Karpas-422 (cell line): ENCODE measurements around the gene SMIM27. TPM values are rescaled to one million over a fixed set of nuclear protein-coding genes. Genes with fewer than 3 reads are reported as not detected.
"Not testable (repeated sequence)": the region's sequence is repeated elsewhere in the genome, so short reads cannot be mapped to it uniquely, and the experiment has no call there.

Source experiments
- DNase-seq: peaks from one replicate; pipeline ENCODE4 v3.0.0-alpha.2; 2015
- H2AFZ ChIP-seq: fragments of 200-600 bp; sonication (generic); 2 replicates; pipeline ENCODE4 v1.6.1; 2014; ENCODE audit warnings: antibody characterized with exemption, low read length, mixed read lengths
- H3K27ac ChIP-seq: fragments of 200-600 bp; sonication (generic); 2 replicates; pipeline ENCODE4 v1.5.1; 2014; ENCODE audit warnings: mild to moderate bottlenecking, low read length, moderate library complexity
- H3K27me3 ChIP-seq: fragments of 200-600 bp; sonication (generic); 2 replicates; pipeline ENCODE4 v1.6.1; 2014; ENCODE audit warnings: low read length, mixed read lengths
- H3K36me3 ChIP-seq: fragments of 200-600 bp; sonication (generic); 2 replicates; pipeline ENCODE4 v1.6.1; 2014; ENCODE audit warnings: low read length, mixed read lengths; ENCODE audit not compliant: insufficient read depth
- H3K4me1 ChIP-seq: fragments of 200-600 bp; sonication (generic); 2 replicates; pipeline ENCODE4 v1.6.1; 2014; ENCODE audit warnings: mild to moderate bottlenecking, low read length, mixed read lengths
- H3K4me2 ChIP-seq: fragments of 200-600 bp; sonication (generic); 2 replicates; pipeline ENCODE4 v1.6.1; 2014; ENCODE audit warnings: low read length, low read depth, mild to moderate bottlenecking; ENCODE audit not compliant: poor library complexity, severe bottlenecking
- H3K4me3 ChIP-seq: fragments of 200-600 bp; sonication (generic); 2 replicates; pipeline ENCODE4 v1.5.1; 2014; ENCODE audit warnings: mild to moderate bottlenecking, antibody characterized with exemption, low read length, mixed read lengths
- H3K79me2 ChIP-seq: fragments of 200-600 bp; sonication (generic); 2 replicates; pipeline ENCODE4 v1.6.1; 2014; ENCODE audit warnings: mild to moderate bottlenecking, low read length, mixed read lengths
- H3K9ac ChIP-seq: fragments of 200-600 bp; sonication (generic); 2 replicates; pipeline ENCODE4 v1.6.0; 2014; ENCODE audit warnings: low read length
- H3K9me2 ChIP-seq: fragments of 200-600 bp; sonication (generic), shearing (Covaris generic); replicated peaks from 2 replicates; pipeline ENCODE4 v1.6.0; 2014; ENCODE audit warnings: mild to moderate bottlenecking, low read length, moderate library complexity; ENCODE audit not compliant: insufficient read depth
- H3K9me3 ChIP-seq: fragments of 300-700, 200-600 bp; sonication (generic); 2 replicates; pipeline ENCODE4 v1.6.1; 2014; ENCODE audit warnings: low read length, mixed read lengths
- H4K20me1 ChIP-seq: fragments of 200-600 bp; sonication (generic); 2 replicates; pipeline ENCODE4 v1.6.1; 2014; ENCODE audit warnings: mild to moderate bottlenecking, antibody characterized with exemption, low read length, low read depth; ENCODE audit not compliant: insufficient read depth
- total RNA-seq: library from RNA; depleted of rRNA; stranded (reverse); fragments of >200 nt; shearing (Covaris generic); gene quantifications from 2 replicates; pipeline ENCODE4 v1.2.3, GENCODE V29; 2014; ENCODE audit warnings: low replicate concordance; rRNA removed

The SMIM27 gene
- 3.5 and 12.6 TPM in 2 replicates for total RNA-seq

- H3K79me2 ChIP-seq: peaks cover 77% of the 10 kb centered on the region
Measured at GRCh38 chr9:32552172-32552872, at the start of gene SMIM27, which contains the start of gene TOPORS. SMIM27 (plus strand) TSS chr9:32552327; CDS start chr9:32552435, 108 bp downstream. TOPORS (minus strand) TSS chr9:32552586; CDS start chr9:32552436, 150 bp downstream.

GRCh38 chr9:32502464-32502863, 49.7 kb upstream of the SMIM27 start:
- Histone ChIP-seq H3K9me2 (no peaks in the 10 kb centered on the region), H3K4me3 (no peak overlapping the region), H3K4me2 (no peak overlapping the region), H3K9me3 (no peaks in the 10 kb centered on the region), H3K9ac (no peak overlapping the region), H3K27ac (no peak overlapping the region), H3K36me3 (peaks cover 4% of the 10 kb centered on the region; the same call in 1 of the 2 replicates), H3K27me3 (no peaks in the 10 kb centered on the region), H3K79me2 (peaks cover 15% of the 10 kb centered on the region), H4K20me1 (no peaks in the 10 kb centered on the region), H3K4me1 (no peaks in the 10 kb centered on the region), H2AFZ (no peak overlapping the region)
- no peak for DNase-seq

More at GRCh38 chr9:32552172-32552872, at the start of gene SMIM27, which contains the start of gene TOPORS:
- H3K4me1 ChIP-seq: peaks cover 34% of the 10 kb centered on the region
- H4K20me1 ChIP-seq: peaks cover 13% of the 10 kb centered on the region
- H3K9me2 ChIP-seq: no peaks in the 10 kb centered on the region
- H3K27ac ChIP-seq: peak within 1 kb of the TSS; percentile 84
- H3K9ac ChIP-seq: peak within 1 kb of the TSS; percentile 93
- H2AFZ ChIP-seq: peak within 1 kb of the TSS; percentile 78
- peak within 1 kb of the TSS; percentile 90 for H3K4me2 ChIP-seq
- H3K36me3 ChIP-seq: 0 out of 2 replicates have a peak, but pooled peaks cover 4% of the 10 kb centered on the region
- no peaks in the 10 kb centered on the region for H3K27me3 ChIP-seq
- peak; percentile 97 for DNase-seq
- peak within 1 kb of the TSS; percentile 95 for H3K4me3 ChIP-seq
- no peaks in the 10 kb centered on the region for H3K9me3 ChIP-seq

- Histone ChIP-seq H3K27ac (no peak overlapping the region), H3K79me2 (peaks cover 19% of the 10 kb centered on the region), H3K27me3 (no peaks in the 10 kb centered on the region), H3K4me3 (no peak overlapping the region), H4K20me1 (no peaks in the 10 kb centered on the region), H2AFZ (no peak overlapping the region), H3K4me1 (no peaks in the 10 kb centered on the region), H3K4me2 (no peak overlapping the region), H3K9ac (no peak overlapping the region), H3K9me2 (no peaks in the 10 kb centered on the region), H3K36me3 (peaks cover 4% of the 10 kb centered on the region; the same call in 1 of the 2 replicates), H3K9me3 (no peaks in the 10 kb centered on the region)
- DNase-seq: no peak
Measured at GRCh38 chr9:32503008-32503407, 49.1 kb upstream of the SMIM27 start.

- no peak overlapping the region for H3K4me3 ChIP-seq
- H3K79me2 ChIP-seq: peaks cover 22% of the 10 kb centered on the region
- no peak overlapping the region for H3K4me2 ChIP-seq
- no peaks in the 10 kb centered on the region for H3K9me2 ChIP-seq
- no peak overlapping the region for H3K27ac ChIP-seq
- no peaks in the 10 kb centered on the region for H3K27me3 ChIP-seq
- no peaks in the 10 kb centered on the region for H3K36me3 ChIP-seq
- no peaks in the 10 kb centered on the region for H3K9me3 ChIP-seq
- DNase-seq: no peak
- no peak overlapping the region for H2AFZ ChIP-seq
- H3K9ac ChIP-seq: no peak overlapping the region
- no peaks in the 10 kb centered on the region for H3K4me1 ChIP-seq
- no peaks in the 10 kb centered on the region for H4K20me1 ChIP-seq
Measured at GRCh38 chr9:32508728-32509127, 43.4 kb upstream of the SMIM27 start.

- no peak overlapping the region for H3K4me3 ChIP-seq
- H4K20me1 ChIP-seq: no peaks in the 10 kb centered on the region
- no peak for DNase-seq
- H3K36me3 ChIP-seq: peaks cover 21% of the 10 kb centered on the region; the same call in 1 of the 2 replicates
- H3K27ac ChIP-seq: no peak overlapping the region
- no peaks in the 10 kb centered on the region for H3K27me3 ChIP-seq
- no peaks in the 10 kb centered on the region for H3K9me2 ChIP-seq
- peaks cover 13% of the 10 kb centered on the region for H3K9me3 ChIP-seq
- no peaks in the 10 kb centered on the region for H3K4me1 ChIP-seq
- no peak overlapping the region for H3K4me2 ChIP-seq
- no peak overlapping the region for H2AFZ ChIP-seq
- no peaks in the 10 kb centered on the region; the same call in 1 of the 2 replicates for H3K79me2 ChIP-seq
- H3K9ac ChIP-seq: no peak overlapping the region
Measured at GRCh38 chr9:32516241-32516640, 35.9 kb upstream of the SMIM27 start.

GRCh38 chr9:32518276-32518675, 33.9 kb upstream of the SMIM27 start:
- H3K27ac ChIP-seq: no peak overlapping the region

GRCh38 chr9:32523910-32524309, 28.2 kb upstream of the SMIM27 start:
- Histone ChIP-seq H3K4me1 (peaks cover 30% of the 10 kb centered on the region), H3K9me3 (0 out of 2 replicates have a peak, but pooled peaks cover 4% of the 10 kb centered on the region), H3K27ac (no peak overlapping the region), H3K36me3 (peaks cover 13% of the 10 kb centered on the region; the same call in 1 of the 2 replicates), H4K20me1 (no peaks in the 10 kb centered on the region), H2AFZ (no peak overlapping the region), H3K27me3 (no peaks in the 10 kb centered on the region), H3K4me2 (peak overlapping the region; percentile 6), H3K79me2 (peaks cover 31% of the 10 kb centered on the region), H3K9ac (no peak overlapping the region), H3K4me3 (no peak overlapping the region), H3K9me2 (no peaks in the 10 kb centered on the region)
- no peak for DNase-seq

More at GRCh38 chr9:32518276-32518675, 33.9 kb upstream of the SMIM27 start:
- Histone ChIP-seq H3K4me1 (no peaks in the 10 kb centered on the region), H3K4me3 (no peak overlapping the region), H2AFZ (no peak overlapping the region), H3K9me3 (peaks cover 13% of the 10 kb centered on the region), H3K27me3 (no peaks in the 10 kb centered on the region), H3K9me2 (no peaks in the 10 kb centered on the region), H3K79me2 (peaks cover 8% of the 10 kb centered on the region; the same call in 1 of the 2 replicates), H3K36me3 (peaks cover 21% of the 10 kb centered on the region; the same call in 1 of the 2 replicates), H4K20me1 (no peaks in the 10 kb centered on the region), H3K9ac (no peak overlapping the region), H3K4me2 (no peak overlapping the region)
- no peak for DNase-seq

GRCh38 chr9:32524558-32524891, 27.6 kb upstream of the SMIM27 start:
- H2AFZ ChIP-seq, H3K9me2 ChIP-seq, H3K36me3 ChIP-seq, H3K27ac ChIP-seq, H3K9ac ChIP-seq, H3K4me3 ChIP-seq, H4K20me1 ChIP-seq, H3K4me2 ChIP-seq, H3K27me3 ChIP-seq, DNase-seq, H3K9me3 ChIP-seq: not testable (repeated sequence)
- Histone ChIP-seq H3K79me2 (peaks cover 31% of the 10 kb centered on the region), H3K4me1 (peaks cover 30% of the 10 kb centered on the region)
